Panc1 (cell line): ENCODE data around the gene C1orf50. TPM values are rescaled to one million over a fixed set of nuclear protein-coding genes. Genes with fewer than 3 reads are reported as not detected.

Experiments used
- ATAC-seq: fragments of 200-7000 bp; cut with Tn5 transposase; 2 replicates; pipeline ENCODE4 v1.9.1; 2020; ENCODE audit warnings: mild to moderate bottlenecking, moderate library complexity
- BruUV-seq: library from RNA; stranded (reverse); fragments of 400-500 nt; replicated peaks from 2 replicates; lab custom pipeline; 2021; lab: Mats Ljungman, UMichigan
- CTCF ChIA-PET: fragments of 300-600 bp; sonication (Branson Sonifier 250); formaldehyde crosslinking; loops from one replicate; lab custom pipeline; 2022; ENCODE audit warnings: antibody characterized with exemption; lab: Charles Lee
- POLR2A ChIA-PET: fragments of 300-600 bp; sonication (Branson Sonifier 250); formaldehyde crosslinking; loops from one replicate; lab custom pipeline; 2022; ENCODE audit warnings: antibody characterized with exemption; lab: Charles Lee
- DNase-seq: peaks from one replicate; pipeline ENCODE4 v3.0.0-alpha.2; 2010; ENCODE audit warnings: low read depth, low spot score
- H3K27ac ChIP-seq: 2 replicates; pipeline ENCODE4 v1.5.1; 2011; ENCODE audit warnings: mild to moderate bottlenecking, low read length, inconsistent platforms
- H3K27me3 ChIP-seq: fragments of 200-500 bp; sonication (Bioruptor generic); 2 replicates; pipeline ENCODE4 v1.6.0; 2014; ENCODE audit warnings: low read length, inconsistent platforms; ENCODE audit not compliant: control insufficient read depth, insufficient read depth
- H3K36me3 ChIP-seq: fragments of 200-500 bp; sonication (Bioruptor generic); 2 replicates; pipeline ENCODE4 v1.5.1; 2014; ENCODE audit warnings: inconsistent platforms, mild to moderate bottlenecking, low read length, moderate library complexity; ENCODE audit not compliant: control insufficient read depth, insufficient read depth
- H3K4me1 ChIP-seq: 2 replicates; pipeline ENCODE4 v1.5.1; 2011; ENCODE audit warnings: inconsistent platforms, mild to moderate bottlenecking, low read length, moderate library complexity; ENCODE audit not compliant: control insufficient read depth, insufficient read depth
- H3K4me3 ChIP-seq, 2 experiments: 2 replicates each; pipeline ENCODE4 v1.5.1; 2011 to 2012; ENCODE audit warnings: low read depth in 2 of 2, low read length in 2 of 2, mild to moderate bottlenecking in 2 of 2, inconsistent platforms in 1 of 2, moderate library complexity in 1 of 2
- H3K9me3 ChIP-seq: fragments of 200-500 bp; sonication (Bioruptor generic); 2 replicates; pipeline ENCODE4 v1.5.1; 2014; ENCODE audit warnings: low read depth, mild to moderate bottlenecking, inconsistent platforms, low read length, moderate library complexity; ENCODE audit not compliant: control insufficient read depth, insufficient read depth
- CTCF ChIP-seq: fragments of 450-650 bp; IDR thresholded peaks from 2 replicates; pipeline ENCODE4 v1.5.1; 2017; ENCODE audit warnings: mild to moderate bottlenecking
- POLR2AphosphoS5 ChIP-seq: IDR thresholded peaks from 2 replicates; pipeline ENCODE4 v1.6.1; 2012; ENCODE audit warnings: mild to moderate bottlenecking, low read depth, low read length, moderate library complexity
- REST ChIP-seq, 2 experiments: IDR thresholded peaks; 2 replicates each; pipeline ENCODE4 v1.6.1; 2011 to 2012; ENCODE audit warnings: low read depth in 2 of 2, control low read depth in 1 of 2, low read length in 1 of 2, mild to moderate bottlenecking in 1 of 2, moderate library complexity in 1 of 2; ENCODE audit not compliant: insufficient read depth in 1 of 2
- SIN3A ChIP-seq: IDR thresholded peaks from 2 replicates; pipeline ENCODE4 v1.6.1; 2012; ENCODE audit warnings: low read depth, mild to moderate bottlenecking, low read length, moderate library complexity, borderline replicate concordance; ENCODE audit not compliant: insufficient read depth
- TCF7L2 ChIP-seq: IDR thresholded peaks from 2 replicates; pipeline ENCODE4 v1.6.1; 2011; ENCODE audit warnings: mild to moderate bottlenecking, low read depth, low read length, inconsistent platforms
- in situ Hi-C: cut with HindIII; loops from 2 replicates; pipeline ENCODE4 v1.10.0; 2016; ENCODE audit warnings: low sequenced_read_pairs, low pct_unique_long_range_greater_than_20kb
- intact Hi-C: fragments of 100-400 bp; cut with micrococcal nuclease; formaldehyde crosslinking; loops from one replicate; pipeline ENCODE4 v1.10.0; 2022; ENCODE audit not compliant: unreplicated experiment
- total RNA-seq: library from RNA; stranded (reverse); gene quantifications from one replicate; pipeline ENCODE4 v1.2.1, GENCODE V29; 2021; ENCODE audit not compliant: unreplicated experiment

Gene C1orf50
- total RNA-seq, 1 experiment from 2014 or later: 5.8 TPM

- no peaks in the 10 kb centered on the region for H3K36me3 ChIP-seq
- intact Hi-C loops: loop anchor here (10.0 kb wide), 1 partner anchor 157 kb away; no protein-coding TSS in a partner anchor
- ChIA-PET CTCF (no interaction called here), POLR2A (interaction anchor here (0.6 kb wide), 1 partner anchor 8 kb away, joined by 7 read pairs; no protein-coding TSS in a partner anchor)
- no peaks in the 10 kb centered on the region for H3K9me3 ChIP-seq
- no peaks in the 10 kb centered on the region for H3K4me1 ChIP-seq
- H3K27ac ChIP-seq: no peak overlapping the region
- no peak for DNase-seq
- H3K27me3 ChIP-seq: no peaks in the 10 kb centered on the region
- ATAC-seq: no peak
- no peak for TF ChIP-seq TCF7L2
- TF ChIP-seq SIN3A: no peak
- TF ChIP-seq POLR2AphosphoS5: no peak
- no peak for TF ChIP-seq REST (IDR thresholded peaks at IDR 0.05; ENCODE audit: insufficient read depth in 1 of 2, low read depth in 2 of 2, low read length in 1 of 2)
- no peak for TF ChIP-seq CTCF
- no peak overlapping the region for H3K4me3 ChIP-seq
- BruUV-seq: no TSS peak
- in situ Hi-C loops: no loop called here
These were observed 35.5 kb upstream of the C1orf50 start for GRCh38 chr1:42731585-42731984.

GRCh38 chr1:42732126-42732680 is 34.8 kb upstream of the C1orf50 start:
- Histone ChIP-seq H3K27me3 (no peaks in the 10 kb centered on the region), H3K27ac (no peak overlapping the region), H3K4me3 (no peak overlapping the region), H3K36me3 (no peaks in the 10 kb centered on the region), H3K9me3 (no peaks in the 10 kb centered on the region), H3K4me1 (no peaks in the 10 kb centered on the region)
- no TSS peak for BruUV-seq
- TF ChIP-seq CTCF (no peak), POLR2AphosphoS5 (no peak), TCF7L2 (no peak), SIN3A (no peak), REST (IDR thresholded peaks at IDR 0.05; ENCODE audit: insufficient read depth in 1 of 2, low read depth in 2 of 2, low read length in 1 of 2) (no peak)
- in situ Hi-C loops (no loop called here), intact Hi-C loops (loop anchor here (10.0 kb wide), 1 partner anchor 157 kb away; no protein-coding TSS in a partner anchor)
- ATAC-seq (no peak), DNase-seq (no peak)
- ChIA-PET POLR2A (interaction anchor here (0.6 kb wide), 1 partner anchor 9 kb away, joined by 7 read pairs; no protein-coding TSS in a partner anchor), CTCF (no interaction called here)
